Naive B cell (primary cell): ENCODE measurements around the gene MLEC. TPM values are rescaled to one million over a fixed set of nuclear protein-coding genes. Genes with fewer than 3 reads are reported as not detected.

Experiments used
- ATAC-seq, 2 donors: fragments of 150-1000 bp; cut with Tn5 transposase; 2 replicates each; pipeline ENCODE4 v1.10.0; 2021; ENCODE audit warnings: low read depth in 2 of 2, mild to moderate bottlenecking in 2 of 2, moderate library complexity in 2 of 2
- DNase-seq: peaks from one replicate; pipeline ENCODE4 v3.0.0; 2022
- H3K27ac Mint-ChIP-seq, 6 donors: one replicate each; pipeline ENCODE4 v1.8.0; 2020 to 2022; ENCODE audit warnings: mild to moderate bottlenecking in 6 of 6, mixed read lengths in 6 of 6, moderate library complexity in 5 of 6, inconsistent platforms in 2 of 6
- H3K27me3 Mint-ChIP-seq, 3 donors: one replicate each; pipeline ENCODE4 v1.8.0; 2021 to 2022; ENCODE audit warnings: mixed read lengths in 3 of 3, mild to moderate bottlenecking in 1 of 3
- H3K36me3 Mint-ChIP-seq, 2 donors: one replicate each; pipeline ENCODE4 v1.8.0; 2020 to 2022; ENCODE audit warnings: mixed read lengths in 2 of 2, inconsistent platforms in 1 of 2, mild to moderate bottlenecking in 1 of 2
- H3K4me1 Mint-ChIP-seq, 3 donors: one replicate each; pipeline ENCODE4 v1.8.0; 2020 to 2022; ENCODE audit warnings: mixed read lengths in 3 of 3, inconsistent platforms in 1 of 3, mild to moderate bottlenecking in 1 of 3, moderate library complexity in 1 of 3
- H3K4me3 Mint-ChIP-seq, 8 donors: one replicate each; pipeline ENCODE4 v1.8.0; 2020 to 2022; ENCODE audit warnings: mild to moderate bottlenecking in 8 of 8, mixed read lengths in 8 of 8, moderate library complexity in 8 of 8, inconsistent platforms in 2 of 8
- H3K9me3 Mint-ChIP-seq, 7 donors: one replicate each; pipeline ENCODE4 v1.8.0; 2020 to 2022; ENCODE audit warnings: mixed read lengths in 7 of 7, mild to moderate bottlenecking in 5 of 7, inconsistent platforms in 2 of 7, moderate library complexity in 1 of 7
- polyA plus RNA-seq, 6 donors: library from polyadenylated mRNA; unstranded; fragments of 300-500 nt; fragmentation: Illumina TruSeq; gene quantifications; one replicate each; pipeline ENCODE4 v1.2.3, GENCODE V29; 2021; ENCODE audit warnings: low read depth in 6 of 6

The MLEC gene
- polyA plus RNA-seq, 6 donors from 2014 or later, result 32.0 to 43.8 (median 33.8) TPM

DNA sequence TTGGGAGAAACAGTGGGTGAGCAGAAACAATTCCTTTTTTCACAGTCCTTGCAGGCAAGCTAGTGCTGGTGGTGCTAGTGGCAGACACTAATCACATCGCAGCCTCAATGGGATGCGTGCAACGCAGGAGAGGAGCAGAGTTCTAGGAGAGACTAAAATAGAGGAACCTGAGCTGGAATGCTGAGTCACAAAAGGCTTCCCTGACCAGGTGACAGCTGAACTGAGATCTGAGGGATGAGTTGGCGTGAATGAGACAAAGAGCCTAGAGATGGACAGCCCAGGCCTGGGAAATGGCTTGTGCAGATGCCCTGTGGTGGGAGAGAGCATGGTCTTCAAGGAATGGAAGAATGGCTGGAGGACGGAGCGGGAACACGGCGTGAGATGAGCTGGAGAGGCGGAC is 64.4 kb downstream of the MLEC start:
- DNase-seq, result no peak
- no peak for ATAC-seq
- Mint-ChIP-seq H3K27me3 (peaks cover 5 to 22% (median 9%) of the 10 kb centered on the region in 3 donors), H3K4me1 (peaks cover 0 to 4% (median 2%) of the 10 kb centered on the region in 3 donors), H3K4me3 (no peak overlapping the region), H3K27ac (peak overlapping the region in 1 of 6 donors; percentile 60), H3K36me3 (peaks cover 16% of the 10 kb centered on the region in 2 donors), H3K9me3 (peaks cover 1 to 18% (median 10%) of the 10 kb centered on the region in 7 donors)

Other genes with a start within 250 kb of the MLEC start
- gene COX6A1, start 249.0 kb upstream of the MLEC start, polyA plus RNA-seq, result 1,000 to 10,000 TPM in 1 of 6 donors, 100 to 1,000 TPM in 5; 716 to 1,228 (median 856) TPM
- gene TRIAP1, start 240.8 kb upstream of the MLEC start, polyA plus RNA-seq, result 10 to 100 TPM; 49.1 to 66.6 (median 58.4) TPM
- 10 to 100 TPM in 5 of 6 donors, 1 to 10 TPM in 1; 9.7 to 16.3 (median 14.5) TPM for gene GATC, start 240.7 kb upstream of the MLEC start, polyA plus RNA-seq
- 100 to 1,000 TPM; 208 to 293 (median 218) TPM for gene SRSF9, start 217.4 kb upstream of the MLEC start, polyA plus RNA-seq
- gene DYNLL1, start 191.0 kb upstream of the MLEC start, polyA plus RNA-seq, result 100 to 1,000 TPM; 206 to 326 (median 268) TPM
- gene COQ5, start 158.0 kb upstream of the MLEC start, polyA plus RNA-seq, result 10 to 100 TPM; 25.2 to 56.5 (median 35.1) TPM
- gene RNF10, start 152.8 kb upstream of the MLEC start, polyA plus RNA-seq, result 100 to 1,000 TPM in 2 of 6 donors, 10 to 100 TPM in 4; 77.2 to 133 (median 94.7) TPM
- gene POP5, start 105.7 kb upstream of the MLEC start, polyA plus RNA-seq, result 100 to 1,000 TPM in 2 of 6 donors, 10 to 100 TPM in 4; 68.7 to 116 (median 94.6) TPM
- not detected for gene CABP1, start 46.5 kb upstream of the MLEC start, polyA plus RNA-seq
- gene UNC119B, start 23.3 kb downstream of the MLEC start, polyA plus RNA-seq, result 1 to 10 TPM in 5 of 6 donors, not detected in 1; 6.4 to 9.5 (median 7.3) TPM
- 10 to 100 TPM in 1 of 6 donors, 1 to 10 TPM in 5; 3.4 to 17.4 (median 7.7) TPM for gene ACADS, start 38.7 kb downstream of the MLEC start, polyA plus RNA-seq
- 10 to 100 TPM; 17.5 to 47.5 (median 30.1) TPM for gene SPPL3, start 217.2 kb downstream of the MLEC start, polyA plus RNA-seq